HG03196 (cell line): ENCODE results near the gene MRPL2.

Experiments used
- ATAC-seq: cut with Tn5 transposase; IDR thresholded peaks from one replicate; pipeline ENCODE4 v1.9.1; 2021; ENCODE audit not compliant: unreplicated experiment

The MRPL2 gene

DNA sequence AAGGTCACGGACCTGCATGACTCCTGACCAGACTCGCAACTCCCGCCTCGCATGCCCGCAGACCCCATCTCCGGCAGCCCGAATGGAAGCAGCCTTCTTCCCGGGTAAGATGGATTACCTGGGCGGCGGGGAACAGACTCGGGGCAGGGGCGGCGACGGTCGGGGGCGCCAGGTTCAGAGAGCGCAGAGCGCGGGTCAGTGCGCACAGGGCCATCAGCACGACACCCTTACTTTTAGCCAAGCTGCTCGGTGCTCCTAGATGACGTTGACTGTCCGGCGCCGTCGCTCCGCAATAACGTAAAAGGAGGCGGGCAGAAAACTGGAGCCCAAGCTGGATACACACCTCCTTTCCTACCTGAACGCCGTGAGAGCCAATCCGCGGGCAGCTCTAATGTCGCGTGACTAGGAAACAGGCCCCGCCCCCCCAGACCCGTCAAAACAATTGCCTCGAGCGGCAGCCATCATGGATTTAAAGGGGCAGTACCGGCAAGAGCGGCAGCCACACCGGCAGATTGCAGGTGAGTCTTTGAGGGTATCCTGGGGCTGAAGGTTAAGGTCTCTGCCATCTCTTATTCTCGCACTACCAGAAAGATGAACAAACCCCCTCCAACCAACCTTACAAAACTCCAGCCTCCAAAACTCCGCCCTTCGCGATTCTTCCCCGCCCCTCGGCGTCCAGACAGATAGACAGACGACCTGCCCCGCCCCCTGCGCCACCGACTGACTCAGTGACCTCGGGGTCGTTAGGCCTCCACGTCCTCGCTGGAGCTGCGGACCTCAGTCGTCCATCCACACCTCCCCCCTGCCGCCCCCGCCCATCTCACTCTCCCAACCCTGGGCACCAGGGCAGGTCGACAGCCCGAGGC lies at the start of gene MRPL2, which contains the start of gene KLC4:
TSS of gene MRPL2 (minus strand) at position 267 of the 866 bp plus-strand sequence. CDS start at position 214, 53 bp downstream.
TSS of gene KLC4 (plus strand) at position 464 of the 866 bp plus-strand sequence. CDS start 1,705 bp downstream, outside the sequence.
- peak; percentile 85 for ATAC-seq

DNA sequence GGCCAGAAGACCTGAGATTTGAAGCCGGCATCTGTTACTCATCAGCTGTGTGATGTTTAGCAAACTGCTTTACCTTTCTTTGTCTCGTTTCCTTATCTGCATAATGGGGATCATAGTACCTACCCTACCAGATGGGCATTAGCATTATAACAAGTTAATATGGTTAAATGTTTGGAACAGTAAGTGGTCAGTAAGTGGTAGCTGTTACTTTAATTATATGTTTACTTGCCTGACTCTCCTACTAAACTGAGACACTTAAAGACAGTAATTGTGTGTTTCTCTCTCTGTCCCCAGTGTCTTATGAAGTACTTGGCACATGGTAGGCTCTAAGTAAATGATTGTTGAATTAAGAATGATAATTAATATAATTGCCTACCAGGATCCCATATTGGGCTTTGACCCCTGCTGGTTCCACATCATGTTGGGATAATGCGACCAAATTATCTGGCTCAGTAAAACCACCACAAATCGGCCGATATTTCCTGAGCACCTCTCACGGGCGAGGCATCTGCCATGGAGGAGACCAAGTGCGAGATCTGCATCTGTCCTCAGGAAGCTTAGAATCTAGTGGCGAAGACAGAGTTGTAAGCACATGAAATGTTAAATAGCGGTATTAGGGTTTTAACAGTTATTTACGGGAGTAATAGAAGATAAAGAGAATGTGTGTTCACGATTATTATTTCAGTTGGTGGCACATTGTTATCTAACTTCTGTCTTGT lies 48.3 kb upstream of the MRPL2 start:
- ATAC-seq: no peak

DNA sequence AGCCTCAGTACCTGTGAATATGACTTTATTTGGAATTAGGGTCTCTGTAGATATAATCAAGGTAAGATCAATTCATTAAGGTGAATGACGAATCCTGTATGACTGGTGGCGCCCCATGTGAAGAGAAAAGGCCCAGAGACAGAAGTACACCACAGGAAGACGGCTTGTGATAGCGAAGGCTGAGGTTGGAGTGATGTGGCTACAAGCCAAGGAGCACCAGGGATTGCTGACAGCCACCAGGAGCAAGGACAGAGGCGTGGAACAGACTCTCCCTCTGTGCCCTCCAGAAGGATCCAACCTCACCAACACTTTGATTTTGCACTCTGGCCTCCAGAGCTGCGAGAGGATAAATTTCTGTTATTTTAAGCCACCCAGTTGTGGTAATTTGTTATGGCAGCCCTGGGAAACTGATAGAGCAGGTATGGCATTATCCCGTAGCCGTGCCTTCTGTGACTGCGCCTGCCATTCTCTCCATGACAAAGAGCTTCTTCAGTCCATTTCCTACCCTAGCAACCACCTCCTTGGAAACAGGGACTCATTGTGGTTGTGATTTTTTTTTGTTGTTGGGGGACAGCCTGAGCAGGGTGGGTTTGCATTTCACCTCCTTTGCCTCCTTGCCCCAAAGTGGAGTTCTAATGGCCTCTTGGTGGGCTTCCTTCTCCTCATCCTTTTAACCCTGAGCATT lies 46.4 kb upstream of the MRPL2 start:
- ATAC-seq: no peak

DNA sequence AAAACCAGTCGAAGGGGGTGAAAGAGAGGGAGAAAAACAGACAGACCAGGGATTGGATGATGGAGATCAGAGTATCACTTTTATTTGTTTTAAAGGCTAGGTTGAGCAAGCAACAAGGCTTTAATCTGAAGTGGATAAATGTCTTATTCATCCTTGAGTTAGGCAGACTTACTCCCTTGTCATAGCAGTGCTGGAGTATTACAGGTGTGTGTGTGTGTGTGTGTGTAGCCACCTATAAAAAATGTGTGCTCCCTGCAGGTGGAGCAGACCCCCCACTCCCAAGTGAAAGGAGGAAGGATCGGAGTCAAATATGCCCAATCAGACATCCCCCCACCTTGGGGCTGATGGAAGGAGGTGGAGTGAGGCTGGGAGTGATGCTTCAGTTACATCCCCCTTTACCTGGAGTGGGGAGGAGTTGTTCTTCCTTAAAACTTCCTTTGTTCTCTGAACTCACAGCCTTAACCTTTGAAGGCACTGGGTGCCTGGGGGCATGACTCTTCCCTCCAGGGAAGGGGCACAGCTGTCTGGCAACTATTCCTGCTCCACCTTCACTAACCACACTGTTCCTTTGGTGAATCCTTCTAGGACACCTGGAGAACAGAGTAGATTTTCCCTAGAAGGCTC lies 44.1 kb upstream of the MRPL2 start:
- ATAC-seq: no peak

DNA sequence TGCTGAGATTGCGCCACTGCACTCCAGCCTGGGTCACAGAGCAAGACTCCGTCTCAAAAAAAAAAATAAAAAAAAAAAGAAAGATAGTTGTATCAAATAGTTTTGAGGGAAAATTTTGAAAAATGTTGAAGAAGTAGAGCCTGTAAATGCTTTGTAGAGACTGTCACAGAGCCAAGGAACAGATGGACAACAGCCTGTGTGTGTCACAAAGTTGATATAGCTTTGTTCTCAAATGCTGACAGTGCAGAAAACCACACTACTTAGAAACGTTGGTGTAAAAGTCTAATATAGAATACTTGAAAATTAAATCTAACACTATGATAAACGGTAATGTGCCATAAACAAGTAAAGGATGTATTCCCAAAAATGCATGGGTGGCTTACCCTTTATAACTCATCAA lies 42.3 kb upstream of the MRPL2 start:
- no peak for ATAC-seq

DNA sequence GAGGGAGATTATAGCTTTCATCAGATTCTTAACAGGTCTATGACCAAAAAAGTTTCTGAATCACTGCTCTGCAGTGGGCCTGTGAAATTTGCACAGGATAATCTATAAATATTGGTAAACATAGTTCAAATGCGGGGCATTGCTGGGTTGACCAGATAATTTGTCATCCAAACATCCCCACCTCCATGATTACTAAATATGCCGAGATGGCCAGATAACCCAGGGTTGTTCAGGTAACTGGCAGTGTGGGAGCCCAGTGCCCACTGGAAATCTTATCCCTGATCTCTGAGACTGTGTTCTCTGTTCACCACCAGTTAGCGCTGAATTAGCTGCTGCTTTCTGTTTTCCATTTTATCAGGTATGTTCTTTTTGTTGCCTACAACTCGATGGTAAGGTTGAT lies 38.3 kb upstream of the MRPL2 start:
- ATAC-seq: no peak

DNA sequence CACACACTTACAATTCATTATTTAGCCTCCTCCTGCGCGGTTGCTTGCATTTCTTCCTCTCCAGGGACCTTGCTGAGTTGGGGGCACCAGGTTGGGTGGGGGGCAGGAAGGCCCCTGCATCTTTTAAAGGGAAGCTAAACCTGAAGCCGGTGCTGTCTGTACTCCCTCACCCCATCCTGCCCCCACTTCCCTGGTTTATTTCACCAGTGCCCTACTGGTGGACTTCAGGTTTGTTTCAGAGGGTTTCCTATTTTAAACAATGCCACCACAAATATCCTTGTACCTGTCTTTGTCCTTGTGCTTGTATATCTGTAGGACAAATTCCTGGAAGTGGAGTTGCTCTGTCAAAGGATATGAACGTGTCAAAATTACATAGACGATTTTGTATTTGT lies 37.9 kb upstream of the MRPL2 start:
- no peak for ATAC-seq

DNA sequence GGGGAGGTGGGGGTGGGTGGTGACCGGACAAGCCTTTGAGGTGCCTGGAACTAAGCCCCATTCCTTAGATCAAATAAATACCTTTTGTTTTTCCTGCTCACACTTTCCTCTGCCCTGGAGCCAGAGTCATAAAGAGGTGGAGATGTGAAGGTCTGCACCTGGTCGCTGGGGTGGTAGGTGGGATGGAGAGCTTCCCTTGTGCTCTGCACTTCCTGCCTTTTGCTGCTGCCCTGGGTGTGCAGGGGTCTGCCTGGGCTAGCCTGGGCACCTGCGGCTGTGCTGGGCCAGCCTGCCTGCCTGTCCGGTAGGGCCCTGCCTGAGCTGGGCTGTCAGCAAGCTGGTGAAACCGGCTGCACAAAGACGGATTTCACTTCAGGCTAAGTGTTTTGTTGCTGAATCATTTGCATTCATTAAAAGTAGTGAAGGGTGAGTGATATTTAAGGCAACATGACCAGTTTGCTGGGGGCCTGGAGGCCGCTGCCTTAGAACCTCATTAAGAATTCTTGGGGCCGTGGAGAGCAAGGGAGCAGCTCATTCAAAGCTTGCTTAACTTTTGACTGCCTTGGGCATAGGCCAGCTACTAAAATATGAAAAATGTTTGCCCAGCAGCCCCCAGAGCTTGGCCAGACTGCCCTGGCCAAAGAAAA lies 37.3 kb upstream of the MRPL2 start:
- no peak for ATAC-seq

DNA sequence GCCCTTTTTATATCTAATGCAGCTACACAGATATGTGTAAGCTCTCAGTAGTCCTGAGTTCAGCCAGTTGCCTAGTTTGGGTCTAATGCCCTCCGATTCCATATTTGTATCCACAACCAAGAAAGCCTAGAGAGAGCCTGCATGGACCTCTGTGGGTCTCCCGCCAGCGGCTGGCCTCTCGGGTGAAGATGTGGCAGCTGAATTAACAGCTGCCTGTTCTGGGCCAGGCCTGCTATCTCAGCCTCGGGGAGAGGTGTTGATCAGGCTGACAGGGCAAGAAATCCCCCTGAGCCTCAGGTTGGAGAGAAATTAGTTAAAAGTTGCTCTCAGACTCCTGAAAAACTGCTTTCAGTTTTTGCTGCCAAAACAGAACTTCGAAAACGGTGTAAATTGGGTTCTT lies 36.7 kb upstream of the MRPL2 start:
- ATAC-seq: no peak

DNA sequence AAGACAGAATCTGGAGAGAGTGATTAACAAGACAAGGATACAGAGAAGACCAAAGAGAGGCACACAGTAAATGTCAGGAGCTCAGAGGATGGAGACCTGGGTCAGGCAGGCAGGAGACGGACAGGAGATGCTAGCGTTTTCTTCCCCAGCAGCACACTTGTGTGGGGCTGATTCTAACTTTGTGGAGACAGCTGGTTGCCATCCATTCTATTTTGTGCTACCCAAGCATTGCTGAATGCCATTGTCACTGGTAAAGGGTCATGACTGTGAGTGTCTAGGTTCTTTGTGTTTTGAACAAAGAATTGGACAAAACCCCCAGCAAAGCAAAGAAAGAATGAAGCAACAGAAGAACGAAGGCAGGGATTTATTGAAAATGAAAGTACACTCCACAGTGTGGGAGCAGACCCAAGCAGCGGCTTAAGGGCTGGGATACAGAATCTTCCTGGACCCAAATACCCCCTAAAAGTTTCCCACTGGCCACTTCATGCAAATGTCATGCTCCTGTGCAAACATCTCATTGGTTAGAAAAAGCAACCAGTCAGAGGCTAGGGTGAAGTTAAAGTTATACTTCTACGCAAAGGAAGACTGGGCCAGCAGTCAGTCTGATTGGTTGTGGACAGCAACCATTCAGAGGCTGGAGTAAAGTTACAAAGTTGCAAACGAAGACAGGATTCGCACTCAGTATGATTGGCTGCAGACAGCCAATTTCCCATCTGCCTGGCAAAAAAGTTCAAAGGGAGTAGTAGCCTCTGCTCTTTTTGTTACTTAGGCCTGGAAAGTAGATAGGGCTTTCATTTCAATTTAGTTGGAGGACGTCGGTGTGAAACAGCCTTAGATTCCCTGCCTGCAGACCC lies 34.4 kb upstream of the MRPL2 start:
- no peak for ATAC-seq

DNA sequence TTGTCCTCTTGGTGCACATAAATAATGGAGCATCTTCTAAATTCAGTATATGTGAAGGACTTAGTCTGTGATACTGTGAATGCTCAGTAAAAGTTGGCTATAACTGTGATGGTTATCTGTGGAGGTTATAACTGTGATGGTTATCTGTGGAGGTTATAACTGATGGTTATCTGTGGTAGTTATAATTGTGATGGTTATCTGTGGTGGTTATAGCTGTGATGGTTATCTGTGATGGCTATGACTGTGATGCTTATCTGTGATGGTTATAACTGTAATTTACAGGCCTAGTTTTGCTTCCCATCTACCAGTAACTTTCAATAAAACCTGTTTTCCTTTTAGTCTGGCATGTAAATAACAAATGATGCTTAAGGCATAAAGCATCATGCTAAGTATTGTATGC lies 33.4 kb upstream of the MRPL2 start:
- no peak for ATAC-seq

DNA sequence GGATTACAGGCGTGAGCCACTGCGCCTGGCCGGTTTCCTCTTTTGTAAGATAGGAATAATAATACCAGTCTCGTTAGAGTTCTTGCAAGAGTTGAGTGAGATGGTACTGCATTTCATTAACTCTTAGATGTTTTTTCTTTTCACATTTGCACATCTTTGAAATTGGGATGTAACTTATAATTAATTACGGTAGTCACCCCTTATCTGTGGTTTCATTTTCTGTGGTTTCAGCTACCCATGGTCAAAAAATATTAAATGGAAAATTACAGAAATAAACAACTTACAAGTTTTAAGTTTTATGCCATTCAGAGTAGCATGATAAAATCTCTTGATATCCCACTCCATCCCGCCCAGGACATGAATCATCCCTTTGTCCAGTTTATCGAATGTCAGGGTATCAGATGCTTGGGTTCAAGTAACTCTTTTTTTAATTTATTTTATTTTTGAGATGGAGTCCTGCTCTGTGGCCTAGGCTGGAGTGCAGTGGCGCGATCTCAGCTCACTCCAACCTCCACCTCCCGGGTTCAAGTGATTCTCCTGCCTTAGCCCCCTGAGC lies 32.3 kb upstream of the MRPL2 start:
- no peak for ATAC-seq

DNA sequence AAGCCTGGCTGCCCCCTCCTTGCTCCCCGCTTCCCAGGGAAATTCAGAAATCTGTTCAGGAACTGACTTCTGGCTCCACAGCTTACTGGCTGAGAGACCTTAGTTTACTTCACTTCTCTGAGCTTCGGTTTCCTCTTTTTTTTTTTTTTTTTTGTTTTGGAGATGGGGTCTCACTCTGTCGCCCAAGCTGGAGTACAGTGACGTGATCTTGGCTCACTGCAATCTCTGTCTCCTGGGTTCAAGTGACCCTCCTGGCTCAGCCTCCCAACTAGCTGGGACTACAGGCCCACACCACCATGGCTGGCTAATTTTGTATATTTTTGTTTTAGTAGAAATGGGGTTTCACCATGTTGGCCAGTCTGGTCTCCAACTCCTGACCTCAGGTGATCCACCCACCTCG lies 31.8 kb upstream of the MRPL2 start:
- ATAC-seq: no peak

DNA sequence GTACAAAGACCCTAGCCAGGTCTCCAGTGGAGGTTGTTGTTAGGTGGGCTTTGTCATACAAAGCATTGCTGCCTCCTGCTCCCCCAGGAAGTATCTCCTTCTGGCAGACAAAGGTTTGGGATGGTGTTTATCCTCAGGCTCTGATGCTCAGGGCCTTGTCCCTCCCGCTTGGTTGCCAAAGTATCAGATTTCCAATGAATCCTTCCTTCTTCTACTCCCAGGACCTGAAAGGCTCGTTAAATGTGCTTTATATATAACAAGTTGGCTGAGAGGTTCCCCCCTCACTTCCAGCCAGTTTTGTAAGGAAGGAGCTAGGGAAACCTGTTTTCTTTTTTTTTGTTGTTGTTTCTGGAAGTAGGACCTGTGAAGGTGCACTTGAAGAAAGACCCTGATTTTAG lies 31.3 kb upstream of the MRPL2 start:
- ATAC-seq: no peak

DNA sequence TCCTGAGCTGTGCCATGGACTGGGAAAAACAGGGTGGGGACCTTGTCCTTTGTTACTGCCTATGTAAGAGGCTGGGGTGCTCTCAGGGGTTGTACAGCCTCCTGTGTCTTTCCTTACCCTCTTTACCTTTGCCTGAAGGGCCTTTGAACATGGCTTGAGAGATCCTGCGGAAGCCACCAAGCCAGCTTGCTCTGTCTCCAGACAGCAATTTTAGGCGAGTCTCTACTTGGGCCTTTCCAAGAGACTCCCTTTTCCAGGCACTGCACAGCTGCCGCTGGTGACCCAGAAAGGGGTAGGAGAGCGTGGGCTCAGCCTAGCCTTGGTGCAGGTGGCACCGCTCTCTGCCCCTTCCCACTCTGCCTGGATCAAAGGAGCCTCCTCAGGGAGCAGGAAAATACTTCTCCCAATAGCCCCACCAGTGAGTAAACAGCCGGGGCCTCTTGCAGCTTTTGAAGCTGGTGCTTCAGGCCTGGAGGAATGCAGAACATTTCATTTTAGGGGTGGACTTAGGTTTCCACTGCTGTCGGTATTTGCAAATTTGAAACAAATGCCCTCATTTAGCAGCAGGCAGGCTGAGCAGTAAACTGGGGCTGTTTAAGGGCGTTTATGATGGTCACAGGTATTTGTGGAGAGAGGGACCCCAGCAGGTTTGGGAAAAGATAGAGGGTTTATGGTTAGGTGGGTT lies 30.8 kb upstream of the MRPL2 start:
- ATAC-seq: no peak

DNA sequence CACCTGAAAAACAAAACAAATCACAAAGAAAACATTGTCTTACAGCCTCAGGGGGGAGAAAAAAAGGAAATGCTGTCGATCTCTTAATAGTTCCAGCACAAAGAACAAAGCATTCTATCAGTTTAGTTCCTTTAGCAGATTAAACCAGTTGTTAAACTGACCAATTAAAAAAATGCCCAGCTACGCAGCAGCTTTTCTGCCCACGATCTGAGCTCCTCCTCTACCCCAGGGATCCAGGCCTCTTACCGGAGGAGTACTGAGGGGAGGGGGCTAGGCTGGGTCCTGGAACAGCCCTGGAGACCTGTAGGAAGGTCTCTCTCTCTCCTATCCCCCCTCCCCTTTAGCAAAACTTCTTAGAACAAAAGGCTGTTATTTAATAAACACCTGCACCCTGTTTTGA lies 30.2 kb upstream of the MRPL2 start:
- ATAC-seq: no peak

DNA sequence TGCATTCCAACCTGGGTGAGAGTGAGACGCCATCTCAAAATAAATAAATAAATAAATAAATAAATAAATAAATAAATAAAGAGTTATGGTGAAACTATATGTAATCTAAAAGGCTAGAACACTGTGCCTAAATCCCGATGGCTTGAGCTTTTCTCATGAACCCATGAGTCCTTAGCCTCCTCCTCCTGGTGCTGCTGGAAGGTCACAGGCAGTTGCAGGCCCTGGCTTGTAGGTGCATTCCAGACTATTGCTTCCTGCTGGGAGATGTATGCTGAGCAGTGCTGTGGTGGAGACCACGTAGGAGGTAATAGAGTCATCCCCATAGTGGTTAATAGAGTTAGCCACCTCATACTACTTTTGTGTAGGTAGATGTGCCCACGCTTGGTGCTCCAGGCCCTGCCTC lies 29.4 kb upstream of the MRPL2 start:
- no peak for ATAC-seq

DNA sequence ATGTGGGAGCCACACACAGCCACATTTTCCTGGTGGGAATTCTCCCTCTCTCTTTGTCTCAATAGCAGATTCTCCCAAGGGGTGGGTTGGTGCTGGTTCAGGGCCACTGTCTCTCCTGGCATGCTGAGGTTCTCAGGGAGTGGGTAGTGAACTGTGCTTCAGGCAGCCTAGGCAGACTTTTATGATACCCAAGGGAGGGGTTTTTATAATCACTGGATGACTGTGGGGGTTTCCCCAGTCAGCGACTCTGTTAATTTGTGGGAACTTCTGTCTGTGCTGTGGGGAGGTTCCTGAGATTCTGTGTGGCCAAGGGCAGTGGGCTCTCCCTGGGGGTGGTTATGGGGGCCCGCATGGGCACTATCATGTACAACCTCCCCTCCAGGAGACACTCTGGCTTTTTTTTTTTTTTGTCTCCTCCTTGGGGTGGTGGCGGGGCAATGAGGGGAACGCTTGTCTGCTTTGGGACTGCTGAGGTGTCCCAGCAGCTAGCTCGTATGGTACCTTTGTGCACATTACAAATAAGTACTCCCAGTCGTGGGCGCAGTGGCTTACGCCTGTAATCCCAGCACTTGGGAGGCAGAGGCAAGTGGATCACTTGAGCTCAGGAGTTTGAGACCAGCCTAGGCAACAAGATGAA lies 26.9 kb upstream of the MRPL2 start:
- ATAC-seq: peak; percentile 54
